OCI-LY1 (cell line): ENCODE results near the gene WFDC1.

Experiments
- EZH2 ChIP-seq: fragments of 200-600 bp; sonication (generic), shearing (Covaris generic); IDR thresholded peaks from 2 replicates; pipeline ENCODE4 v1.8.0; 2017; ENCODE audit warnings: borderline replicate concordance, mixed run types, mild to moderate bottlenecking, antibody characterized with exemption, low read length, moderate library complexity, mixed read lengths
- TF ChIP-seq, protein P1 (sequence below): fragments of 200-600 bp; sonication (generic), shearing (Covaris generic); IDR thresholded peaks from 2 replicates; pipeline ENCODE4 v1.5.1; 2017; ENCODE audit warnings: mild to moderate bottlenecking, antibody characterized with exemption, low read length, moderate library complexity, mixed read lengths

DNA sequence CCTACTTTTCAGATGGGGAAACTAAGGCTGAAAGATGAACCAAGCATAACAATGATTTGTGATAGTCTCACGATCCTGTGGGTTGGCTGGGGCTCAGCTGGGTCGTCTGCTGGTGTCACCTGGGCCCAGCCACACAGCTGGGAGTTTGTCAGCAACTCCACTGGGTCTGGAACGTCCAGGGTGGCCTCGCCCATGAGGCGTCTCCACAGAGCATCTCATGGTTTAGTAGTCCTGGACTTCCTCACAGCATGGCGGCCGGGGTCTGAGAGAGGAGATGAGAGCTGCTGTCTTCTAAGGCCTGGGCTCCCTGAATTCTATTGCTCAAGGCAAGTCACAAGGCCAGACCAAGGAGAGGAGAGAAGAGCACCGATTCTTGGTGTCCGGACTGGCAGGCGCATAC, 24.1 kb upstream of the WFDC1 start:
- TF ChIP-seq, protein P1, sequence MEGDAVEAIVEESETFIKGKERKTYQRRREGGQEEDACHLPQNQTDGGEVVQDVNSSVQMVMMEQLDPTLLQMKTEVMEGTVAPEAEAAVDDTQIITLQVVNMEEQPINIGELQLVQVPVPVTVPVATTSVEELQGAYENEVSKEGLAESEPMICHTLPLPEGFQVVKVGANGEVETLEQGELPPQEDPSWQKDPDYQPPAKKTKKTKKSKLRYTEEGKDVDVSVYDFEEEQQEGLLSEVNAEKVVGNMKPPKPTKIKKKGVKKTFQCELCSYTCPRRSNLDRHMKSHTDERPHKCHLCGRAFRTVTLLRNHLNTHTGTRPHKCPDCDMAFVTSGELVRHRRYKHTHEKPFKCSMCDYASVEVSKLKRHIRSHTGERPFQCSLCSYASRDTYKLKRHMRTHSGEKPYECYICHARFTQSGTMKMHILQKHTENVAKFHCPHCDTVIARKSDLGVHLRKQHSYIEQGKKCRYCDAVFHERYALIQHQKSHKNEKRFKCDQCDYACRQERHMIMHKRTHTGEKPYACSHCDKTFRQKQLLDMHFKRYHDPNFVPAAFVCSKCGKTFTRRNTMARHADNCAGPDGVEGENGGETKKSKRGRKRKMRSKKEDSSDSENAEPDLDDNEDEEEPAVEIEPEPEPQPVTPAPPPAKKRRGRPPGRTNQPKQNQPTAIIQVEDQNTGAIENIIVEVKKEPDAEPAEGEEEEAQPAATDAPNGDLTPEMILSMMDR = no peak
- no peak for TF ChIP-seq EZH2
